Endothelial cell of umbilical vein (primary cell): ENCODE results near the gene PCNT. TPM values are rescaled to one million over a fixed set of nuclear protein-coding genes. Genes with fewer than 3 reads are reported as not detected.

Experiments
- BruUV-seq: library from RNA; stranded (reverse); fragments of 400-500 nt; replicated peaks from 2 replicates; lab custom pipeline; 2021; lab: Mats Ljungman, UMichigan
- CTCF ChIA-PET: fragments of 300-600, 350-600 bp; sonication (Branson Sonifier 250); formaldehyde crosslinking; loops from one replicate; lab custom pipeline; 2021; ENCODE audit warnings: antibody characterized with exemption, inconsistent platforms; lab: Charles Lee
- POLR2A ChIA-PET: fragments of 300-600, 350-600 bp; sonication (Branson Sonifier 250); formaldehyde crosslinking; loops from one replicate; lab custom pipeline; 2021; ENCODE audit warnings: antibody characterized with exemption, inconsistent platforms; lab: Charles Lee
- DNase-seq: peaks from one replicate; pipeline ENCODE4 v3.0.0-alpha.2; 2011; ENCODE audit warnings: low read depth, low spot score
- FAIRE-seq: peaks from 2 replicates; lab custom pipeline; 2011; peaks lifted over from hg19 to GRCh38; lab: Jason Lieb, UNC
- H2AFZ ChIP-seq: 2 replicates; pipeline ENCODE4 v1.6.0; 2012; ENCODE audit warnings: low read depth, low read length, control low read depth, inconsistent platforms
- H3K27ac ChIP-seq: 2 replicates; pipeline ENCODE4 v1.5.1; 2011; ENCODE audit warnings: low read depth, mild to moderate bottlenecking, control low read depth, low read length, moderate library complexity; ENCODE audit not compliant: insufficient read depth
- H3K27me3 ChIP-seq, 2 experiments: 2 replicates each; pipeline versions ENCODE4 v1.6.0 to v1.6.1; 2011; ENCODE audit warnings: low read length in 2 of 2, mixed read lengths in 1 of 2; ENCODE audit not compliant: control insufficient read depth in 2 of 2, insufficient read depth in 2 of 2
- H3K36me3 ChIP-seq, 2 experiments: 2 replicates in 1 of 2; 3 replicates in 1 of 2; pipeline ENCODE4 v1.5.1; 2011; ENCODE audit warnings: low read length in 2 of 2, mild to moderate bottlenecking in 1 of 2, moderate library complexity in 1 of 2; ENCODE audit not compliant: control insufficient read depth in 2 of 2, insufficient read depth in 2 of 2; ENCODE audit errors: extremely low read depth in 1 of 2
- H3K4me1 ChIP-seq: 3 replicates; pipeline ENCODE4 v1.5.1; 2011; ENCODE audit warnings: mild to moderate bottlenecking, low read length; ENCODE audit not compliant: control insufficient read depth, insufficient read depth; ENCODE audit errors: extremely low read depth
- H3K4me2 ChIP-seq: 2 replicates; pipeline ENCODE4 v1.6.1; 2011; ENCODE audit warnings: low read length, control low read depth, mixed read lengths; ENCODE audit not compliant: insufficient read depth
- H3K4me3 ChIP-seq, 3 experiments: fragments of 200-600 bp in 1 of 3; sonication (generic), shearing (Covaris generic) in 1 of 3; replicated peaks in 1 of 3; 2 replicates each; pipeline ENCODE4 v1.5.1; 2011 to 2016; ENCODE audit warnings: control low read depth in 3 of 3, low read length in 3 of 3, mild to moderate bottlenecking in 2 of 3, inconsistent platforms in 1 of 3, low read depth in 1 of 3, moderate library complexity in 1 of 3; ENCODE audit not compliant: insufficient read depth in 1 of 3
- H3K79me2 ChIP-seq: 2 replicates; pipeline ENCODE4 v1.6.0; 2012; ENCODE audit warnings: low read length, inconsistent platforms; ENCODE audit not compliant: control insufficient read depth, insufficient read depth
- H3K9ac ChIP-seq: replicated peaks from 2 replicates; pipeline ENCODE3; 2011; ENCODE audit warnings: low read length, control low read depth; ENCODE audit not compliant: insufficient read depth; ENCODE audit errors: extremely low read depth
- H3K9me1 ChIP-seq: replicated peaks from 3 replicates; pipeline ENCODE4 v1.6.0; 2011; ENCODE audit warnings: mild to moderate bottlenecking, low read length; ENCODE audit not compliant: control insufficient read depth, insufficient read depth; ENCODE audit errors: extremely low read depth
- H3K9me3 ChIP-seq: replicated peaks from 2 replicates; pipeline ENCODE4 v1.5.1; 2012; ENCODE audit warnings: low read length, inconsistent platforms; ENCODE audit not compliant: control insufficient read depth, insufficient read depth
- H4K20me1 ChIP-seq: replicated peaks from 2 replicates; pipeline ENCODE3; 2011; ENCODE audit warnings: mild to moderate bottlenecking, low read length; ENCODE audit not compliant: control insufficient read depth, insufficient read depth; ENCODE audit errors: extremely low read depth
- EZH2 ChIP-seq: IDR thresholded peaks from 2 replicates; pipeline ENCODE4 v1.6.1; 2012; ENCODE audit warnings: borderline replicate concordance, low read depth, mild to moderate bottlenecking, moderate library complexity, low read length, inconsistent platforms; ENCODE audit not compliant: severe bottlenecking
- FOS ChIP-seq: IDR thresholded peaks from 2 replicates; pipeline ENCODE4 v1.6.1; 2011; ENCODE audit warnings: mild to moderate bottlenecking, low read length, moderate library complexity, borderline replicate concordance; ENCODE audit not compliant: insufficient read depth
- GATA2 ChIP-seq: IDR thresholded peaks from 2 replicates; pipeline ENCODE4 v1.7.0; 2011; ENCODE audit warnings: low read depth, mild to moderate bottlenecking, moderate library complexity, mixed read lengths, low read length; ENCODE audit not compliant: insufficient read length, insufficient read depth
- JUN ChIP-seq: IDR thresholded peaks from 2 replicates; pipeline ENCODE4 v1.6.1; 2011; ENCODE audit warnings: borderline replicate concordance, low read depth; ENCODE audit not compliant: insufficient read length, insufficient read depth
- MYC ChIP-seq: IDR thresholded peaks from one replicate; pipeline ENCODE4 v1.6.1; 2011; ENCODE audit warnings: mild to moderate bottlenecking, low read depth, low read length
- POLR2A ChIP-seq: IDR thresholded peaks from 2 replicates; pipeline ENCODE4 v1.6.1; 2012; ENCODE audit warnings: low read depth, mild to moderate bottlenecking, control low read depth, low read length
- POLR2AphosphoS5 ChIP-seq: IDR thresholded peaks from 2 replicates; pipeline ENCODE4 v1.6.1; 2012; ENCODE audit warnings: low read depth, mild to moderate bottlenecking, control low read depth, low read length, moderate library complexity; ENCODE audit not compliant: insufficient read depth
- dilution Hi-C: fragments of 300-500 bp; cut with MboI; formaldehyde crosslinking; loops from one replicate; pipeline ENCODE4 v1.15.0; 2019; ENCODE audit warnings: low sequenced_read_pairs; ENCODE audit not compliant: extremely low pct_ligation_motif_present
- intact Hi-C: fragments of 100-400 bp; cut with micrococcal nuclease; formaldehyde crosslinking; loops from one replicate; pipeline ENCODE4 v1.10.0; 2022
- polyA plus RNA-seq, 4 experiments: library from polyadenylated mRNA; depleted of rRNA in 3 of 4; stranded (reverse) in 3 of 4; unstranded in 1 of 4; fragments of >200 nt; gene quantifications; 2 replicates each; pipeline versions ENCODE4 v1.2.1 to v1.2.3, GENCODE V29; 2011 to 2012; ENCODE audit warnings: missing spikeins in 1 of 4
- total RNA-seq: library from RNA; stranded (reverse); gene quantifications from 2 replicates; pipeline ENCODE4 v1.2.3, GENCODE V29; 2021
- TF ChIP-seq, protein P1 (sequence below), 2 donors: IDR thresholded peaks; 1 replicate in 1 of 2; 2 replicates in 1 of 2; pipeline ENCODE4 v1.5.1; 2011; ENCODE audit warnings: low read length in 2 of 2, mild to moderate bottlenecking in 2 of 2, moderate library complexity in 2 of 2, control low read depth in 1 of 2, inconsistent platforms in 1 of 2, low read depth in 1 of 2; ENCODE audit not compliant: insufficient read depth in 1 of 2; ENCODE audit errors: extremely low read depth in 1 of 2
- TF ChIP-seq, protein P2 (sequence below): IDR thresholded peaks from 2 replicates; pipeline ENCODE4 v1.6.1; 2011; ENCODE audit not compliant: insufficient read depth, insufficient read length

PCNT gene
- total and polyA plus RNA-seq, 2 donors (not counting 3 experiments of a cell fraction or from before 2014, with no cell fraction given), result 9.6 to 49.5 TPM

DNA sequence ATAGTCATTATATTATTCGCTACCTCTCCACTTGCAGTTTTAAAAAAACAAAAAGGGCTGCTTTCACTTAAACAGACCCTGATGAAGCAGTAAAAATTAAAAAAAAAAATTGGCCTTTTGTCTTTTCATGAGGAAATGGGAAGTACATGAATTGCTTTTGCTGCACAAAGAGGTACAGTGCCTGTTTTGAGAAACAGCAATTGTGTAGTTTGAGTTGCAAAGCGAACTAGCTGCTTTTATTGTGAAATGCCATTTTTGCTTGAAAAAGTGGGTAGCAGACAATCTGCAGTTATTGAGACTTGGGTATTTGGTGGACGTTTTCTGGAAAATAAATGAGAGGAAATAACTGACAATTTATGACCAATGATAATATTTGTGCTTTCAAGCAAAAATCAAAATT, 141.7 kb downstream of the PCNT start:
- ChIA-PET CTCF (no interaction called here), POLR2A (no interaction called here)
- Histone ChIP-seq H3K27ac (no peak overlapping the region), H3K4me2 (no peak overlapping the region), H3K27me3 (no peaks in the 10 kb centered on the region), H3K9ac (no peak overlapping the region), H3K79me2 (peaks cover 39% of the 10 kb centered on the region), H3K36me3 (peaks cover 3 to 5% of the 10 kb centered on the region in 2 experiments), H3K9me3 (no peaks in the 10 kb centered on the region), H3K4me1 (no peaks in the 10 kb centered on the region), H3K4me3 (no peak overlapping the region), H4K20me1 (no peaks in the 10 kb centered on the region), H2AFZ (no peak overlapping the region), H3K9me1 (no peaks in the 10 kb centered on the region)
- BruUV-seq, result no TSS peak
- FAIRE-seq (no peak), DNase-seq (no peak)
- dilution Hi-C loops (no loop called here), intact Hi-C loops (no loop called here)
- TF ChIP-seq EZH2, result no peak
- no peak for TF ChIP-seq JUN
- TF ChIP-seq, protein P1, sequence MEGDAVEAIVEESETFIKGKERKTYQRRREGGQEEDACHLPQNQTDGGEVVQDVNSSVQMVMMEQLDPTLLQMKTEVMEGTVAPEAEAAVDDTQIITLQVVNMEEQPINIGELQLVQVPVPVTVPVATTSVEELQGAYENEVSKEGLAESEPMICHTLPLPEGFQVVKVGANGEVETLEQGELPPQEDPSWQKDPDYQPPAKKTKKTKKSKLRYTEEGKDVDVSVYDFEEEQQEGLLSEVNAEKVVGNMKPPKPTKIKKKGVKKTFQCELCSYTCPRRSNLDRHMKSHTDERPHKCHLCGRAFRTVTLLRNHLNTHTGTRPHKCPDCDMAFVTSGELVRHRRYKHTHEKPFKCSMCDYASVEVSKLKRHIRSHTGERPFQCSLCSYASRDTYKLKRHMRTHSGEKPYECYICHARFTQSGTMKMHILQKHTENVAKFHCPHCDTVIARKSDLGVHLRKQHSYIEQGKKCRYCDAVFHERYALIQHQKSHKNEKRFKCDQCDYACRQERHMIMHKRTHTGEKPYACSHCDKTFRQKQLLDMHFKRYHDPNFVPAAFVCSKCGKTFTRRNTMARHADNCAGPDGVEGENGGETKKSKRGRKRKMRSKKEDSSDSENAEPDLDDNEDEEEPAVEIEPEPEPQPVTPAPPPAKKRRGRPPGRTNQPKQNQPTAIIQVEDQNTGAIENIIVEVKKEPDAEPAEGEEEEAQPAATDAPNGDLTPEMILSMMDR (IDR thresholded peaks at IDR 0.05; ENCODE audit: extremely low read depth in 1 of 2, insufficient read depth in 1 of 2, low read depth in 1 of 2, low read length in 2 of 2), result no peak
- TF ChIP-seq GATA2, result no peak
- TF ChIP-seq MYC, result no peak
- no peak for TF ChIP-seq FOS
- no peak for TF ChIP-seq POLR2A
- no peak for TF ChIP-seq POLR2AphosphoS5
- TF ChIP-seq, protein P2, sequence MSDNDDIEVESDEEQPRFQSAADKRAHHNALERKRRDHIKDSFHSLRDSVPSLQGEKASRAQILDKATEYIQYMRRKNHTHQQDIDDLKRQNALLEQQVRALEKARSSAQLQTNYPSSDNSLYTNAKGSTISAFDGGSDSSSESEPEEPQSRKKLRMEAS, result no peak
